Measurements from ENCODE around the gene TTLL11.

- TF ChIP-seq CTCF (IDR thresholded peaks at IDR 0.05; ENCODE audit: poor library complexity) (no peak), EZH2 (IDR thresholded peaks at IDR 0.05; ENCODE audit: borderline replicate concordance) (no peak), EZH2phosphoT487 (IDR thresholded peaks at IDR 0.05; ENCODE audit: low read depth, severe bottlenecking, unreplicated experiment) (no peak)
Measured at GRCh38 chr9:121812159-121812735, 280.9 kb downstream of the TTLL11 start.

All from hepatocyte (in vitro differentiated cells).